Naive thymus-derived CD4-positive, alpha-beta T cell (primary cell): ENCODE results near the gene CRLF2. TPM values are rescaled to one million over a fixed set of nuclear protein-coding genes. Genes with fewer than 3 reads are reported as not detected.
A peak's percentile ranks its signal among the peaks of the same experiment; 100 is the strongest.
"Not testable (repeated sequence)": the region's sequence is repeated elsewhere in the genome, so short reads cannot be mapped to it uniquely, and the experiment has no call there.

Experiments used
- ATAC-seq: fragments of 150-1000 bp; cut with Tn5 transposase; 2 replicates; pipeline ENCODE4 v1.10.0; 2021; ENCODE audit warnings: mild to moderate bottlenecking, moderate library complexity
- CTCF ChIA-PET: fragments of 350-600 bp; sonication (Branson Sonifier 250); formaldehyde crosslinking; loops from one replicate; lab custom pipeline; 2021; ENCODE audit warnings: antibody characterized with exemption; lab: Charles Lee
- POLR2A ChIA-PET: fragments of 350-600 bp; sonication (Branson Sonifier 250); formaldehyde crosslinking; loops from one replicate; lab custom pipeline; 2021; ENCODE audit warnings: antibody characterized with exemption, inconsistent platforms; lab: Charles Lee
- DNase-seq, 9 donors: peaks; one replicate each; pipeline versions ENCODE4 v3.0.0 to v3.0.0-alpha.2; 2020 to 2022; ENCODE audit warnings: mixed read lengths in 1 of 9
- H3K27ac ChIP-seq: one replicate; pipeline ENCODE4 v1.7.0; 2013; ENCODE audit warnings: mild to moderate bottlenecking, low read depth, low read length, moderate library complexity
- H3K27me3 ChIP-seq, 2 donors: one replicate each; pipeline ENCODE4 v1.7.0; 2013; ENCODE audit warnings: low read length in 2 of 2, mild to moderate bottlenecking in 2 of 2, moderate library complexity in 2 of 2; ENCODE audit not compliant: control insufficient read depth in 2 of 2, insufficient read depth in 2 of 2
- H3K36me3 ChIP-seq, 3 experiments: 1 replicate in 2 of 3; 2 replicates in 1 of 3; pipeline ENCODE4 v1.7.0; 2013; ENCODE audit warnings: low read length in 3 of 3, mild to moderate bottlenecking in 3 of 3, moderate library complexity in 1 of 3; ENCODE audit not compliant: insufficient read depth in 3 of 3, control insufficient read depth in 2 of 3
- H3K4me1 ChIP-seq, 2 donors: one replicate each; pipeline ENCODE4 v1.7.0; 2013; ENCODE audit warnings: low read length in 2 of 2, mild to moderate bottlenecking in 2 of 2, moderate library complexity in 1 of 2; ENCODE audit not compliant: control insufficient read depth in 2 of 2, insufficient read depth in 2 of 2
- H3K4me3 ChIP-seq: 2 replicates; pipeline ENCODE4 v1.7.0; 2013; ENCODE audit warnings: mild to moderate bottlenecking, low read length
- H3K9me3 ChIP-seq, 3 experiments: 1 replicate in 2 of 3; 2 replicates in 1 of 3; pipeline ENCODE4 v1.7.0; 2013; ENCODE audit warnings: low read length in 3 of 3; ENCODE audit not compliant: control insufficient read depth in 2 of 3
- H3K27ac Mint-ChIP-seq, 9 donors: one replicate each; pipeline ENCODE4 v1.8.0; 2020 to 2022; ENCODE audit warnings: mixed read lengths in 9 of 9, mild to moderate bottlenecking in 8 of 9, moderate library complexity in 5 of 9, inconsistent platforms in 2 of 9
- H3K27me3 Mint-ChIP-seq, 5 donors: one replicate each; pipeline ENCODE4 v1.8.0; 2021 to 2022; ENCODE audit warnings: mixed read lengths in 5 of 5, mild to moderate bottlenecking in 1 of 5
- H3K36me3 Mint-ChIP-seq, 5 donors: one replicate each; pipeline ENCODE4 v1.8.0; 2020 to 2022; ENCODE audit warnings: mixed read lengths in 5 of 5, mild to moderate bottlenecking in 3 of 5, inconsistent platforms in 1 of 5
- H3K4me1 Mint-ChIP-seq, 7 donors: one replicate each; pipeline ENCODE4 v1.8.0; 2020 to 2022; ENCODE audit warnings: mixed read lengths in 7 of 7, mild to moderate bottlenecking in 3 of 7, inconsistent platforms in 1 of 7
- H3K4me3 Mint-ChIP-seq, 10 donors: one replicate each; pipeline ENCODE4 v1.8.0; 2020 to 2022; ENCODE audit warnings: mild to moderate bottlenecking in 10 of 10, mixed read lengths in 10 of 10, moderate library complexity in 6 of 10, inconsistent platforms in 2 of 10
- H3K9me3 Mint-ChIP-seq, 11 donors: one replicate each; pipeline ENCODE4 v1.8.0; 2020 to 2022; ENCODE audit warnings: mixed read lengths in 11 of 11, mild to moderate bottlenecking in 4 of 11, inconsistent platforms in 1 of 11, moderate library complexity in 1 of 11
- intact Hi-C, 2 donors: fragments of 100-400 bp; cut with micrococcal nuclease; formaldehyde crosslinking; loops; one replicate each; pipeline ENCODE4 v1.15.1; 2023
- polyA plus RNA-seq, 2 donors: library from polyadenylated mRNA; unstranded; fragments of 300-500 nt; fragmentation: Illumina TruSeq; gene quantifications; one replicate each; pipeline ENCODE4 v1.2.3, GENCODE V29; 2021
- total RNA-seq, 6 experiments: library from RNA in 5 of 6; stranded (reverse) in 5 of 6; gene quantifications; 1 replicate in 5 of 6; 2 replicates in 1 of 6; pipeline ENCODE4 v1.2.3 and lab custom pipeline; 2021 to 2026

CRLF2 gene
- total RNA-seq (1 to 10 TPM in 1 of 5 experiments, under 1 TPM in 2, not detected in 2; 0.40 to 7.3 (median 0.98) TPM), polyA plus RNA-seq (under 1 TPM in 1 of 2 donors, not detected in 1; 0.19 TPM), total RNA-seq (lab: John Stamatoyannopoulos, UW) (0.40 reads per million)

GRCh38 chrX:1212532-1212931 is at the start of gene CRLF2:
Gene CRLF2 (minus strand): TSS chrX:1212649. CDS start chrX:1212634, 15 bp downstream.
- ATAC-seq (peak; percentile 65), DNase-seq (peak in 2 of 9 donors; percentile 12 to 36)
- Mint-ChIP-seq H3K36me3 (peaks cover 0 to 30% (median 0%) of the 10 kb centered on the region in 5 donors), H3K27ac (peak within 1 kb of the TSS in 7 of 9 donors; percentile 14 to 97 (median 54)), H3K4me3 (peak within 1 kb of the TSS; percentile 55 to 88 (median 76)), H3K9me3 (peaks cover 0 to 15% (median 0%) of the 10 kb centered on the region in 11 donors), H3K27me3 (peaks cover 0 to 9% (median 5%) of the 10 kb centered on the region in 5 donors), H3K4me1 (peaks cover 19 to 50% (median 37%) of the 10 kb centered on the region in 7 donors)
- intact Hi-C loops, result no loop called here
- no peaks in the 10 kb centered on the region for H3K27me3 ChIP-seq
- no peak within 1 kb of the TSS for H3K27ac ChIP-seq
- ChIA-PET POLR2A (no interaction called here), CTCF (no interaction called here)
- peaks cover 4 to 6% of the 10 kb centered on the region in 2 donors for H3K4me1 ChIP-seq
- H3K36me3 ChIP-seq, result no peaks in the 10 kb centered on the region
- H3K4me3 ChIP-seq, result no peak within 1 kb of the TSS
- H3K9me3 ChIP-seq, result no peaks in the 10 kb centered on the region

GRCh38 chrX:1261771-1262170 is 49.3 kb upstream of the CRLF2 start:
- H3K36me3 Mint-ChIP-seq, DNase-seq, H3K27me3 Mint-ChIP-seq, H3K4me3 ChIP-seq, POLR2A ChIA-PET, H3K27ac Mint-ChIP-seq, H3K4me1 Mint-ChIP-seq, H3K4me1 ChIP-seq, H3K9me3 Mint-ChIP-seq, H3K36me3 ChIP-seq, CTCF ChIA-PET, ATAC-seq, H3K4me3 Mint-ChIP-seq, H3K27ac ChIP-seq, H3K9me3 ChIP-seq, H3K27me3 ChIP-seq, intact Hi-C loops: not testable (repeated sequence)

GRCh38 chrX:1261285-1261684 is 48.8 kb upstream of the CRLF2 start:
- no peak for DNase-seq
- intact Hi-C loops, result no loop called here
- no peaks in the 10 kb centered on the region for H3K4me1 ChIP-seq
- no peak overlapping the region for H3K27ac ChIP-seq
- H3K4me1 Mint-ChIP-seq, result peaks cover 0 to 2% (median 0%) of the 10 kb centered on the region in 7 donors
- no peak for ATAC-seq
- POLR2A ChIA-PET, result no interaction called here
- no peaks in the 10 kb centered on the region for H3K27me3 Mint-ChIP-seq
- H3K36me3 ChIP-seq, result no peaks in the 10 kb centered on the region
- no peaks in the 10 kb centered on the region for H3K9me3 ChIP-seq
- H3K36me3 Mint-ChIP-seq, result no peaks in the 10 kb centered on the region
- CTCF ChIA-PET, result no interaction called here
- H3K27me3 ChIP-seq, result no peaks in the 10 kb centered on the region
- peaks cover 0 to 6% (median 0%) of the 10 kb centered on the region in 11 donors for H3K9me3 Mint-ChIP-seq
- no peak overlapping the region for H3K4me3 ChIP-seq
- no peak overlapping the region for H3K4me3 Mint-ChIP-seq
- H3K27ac Mint-ChIP-seq, result no peak overlapping the region

GRCh38 chrX:1252861-1253260 is 40.4 kb upstream of the CRLF2 start:
- peaks cover 6 to 23% (median 20%) of the 10 kb centered on the region in 7 donors for H3K4me1 Mint-ChIP-seq
- no peak overlapping the region for H3K4me3 Mint-ChIP-seq
- Histone ChIP-seq H3K4me3 (no peak overlapping the region), H3K27me3 (no peaks in the 10 kb centered on the region), H3K36me3 (no peaks in the 10 kb centered on the region), H3K27ac (no peak overlapping the region), H3K9me3 (no peaks in the 10 kb centered on the region), H3K4me1 (peaks cover 6 to 18% of the 10 kb centered on the region in 2 donors)
- POLR2A ChIA-PET, result no interaction called here
- H3K27ac Mint-ChIP-seq, result peak overlapping the region in 1 of 9 donors; percentile 18
- no peak for ATAC-seq
- H3K9me3 Mint-ChIP-seq, result peaks cover 2 to 21% (median 9%) of the 10 kb centered on the region in 11 donors
- CTCF ChIA-PET, result no interaction called here
- peaks cover 0 to 13% (median 6%) of the 10 kb centered on the region in 5 donors for H3K36me3 Mint-ChIP-seq
- no peak for DNase-seq
- H3K27me3 Mint-ChIP-seq, result no peaks in the 10 kb centered on the region
- intact Hi-C loops, result no loop called here

- H3K4me1 ChIP-seq, result peaks cover 6 to 18% of the 10 kb centered on the region in 2 donors
- H3K27me3 Mint-ChIP-seq, result peaks cover 0 to 2% (median 0%) of the 10 kb centered on the region in 5 donors
These were observed 36.8 kb upstream of the CRLF2 start for GRCh38 chrX:1249101-1249887.

GRCh38 chrX:1248331-1249061 is 36.0 kb upstream of the CRLF2 start:
- Histone ChIP-seq H3K36me3 (no peaks in the 10 kb centered on the region), H3K4me3 (peak overlapping the region; percentile 66), H3K27ac (peak overlapping the region; percentile 65), H3K4me1 (peaks cover 6 to 18% of the 10 kb centered on the region in 2 donors), H3K9me3 (no peaks in the 10 kb centered on the region), H3K27me3 (no peaks in the 10 kb centered on the region)
- peak; percentile 51 for ATAC-seq
- CTCF ChIA-PET, result no interaction called here
- H3K4me1 Mint-ChIP-seq, result peaks cover 6 to 39% (median 33%) of the 10 kb centered on the region in 7 donors
- DNase-seq, result peak in 3 of 9 donors; percentile 25 to 48 (median 35)
- H3K9me3 Mint-ChIP-seq, result peaks cover under 1 to 15% (median 5%) of the 10 kb centered on the region in 11 donors
- POLR2A ChIA-PET, result no interaction called here
- intact Hi-C loops, result loop anchor here (1.0 to 5.0 kb wide), 11 partner anchors 20 to 1382 kb away; partner anchors contain the start of genes AKAP17A (in 1 of the 2), ASMTL (in 1 of the 2), CSF2RA (in 1 of the 2) and GTPBP6 (in 1 of the 2)
- H3K27ac Mint-ChIP-seq, result peak overlapping the region in 7 of 9 donors; percentile 76 to 95 (median 91)
- H3K36me3 Mint-ChIP-seq, result peaks cover 0 to 8% (median under 1%) of the 10 kb centered on the region in 5 donors
- H3K4me3 Mint-ChIP-seq, result peak overlapping the region in 8 of 10 donors; percentile 39 to 79 (median 70)
- peaks cover 0 to 2% (median 0%) of the 10 kb centered on the region in 5 donors for H3K27me3 Mint-ChIP-seq

More at GRCh38 chrX:1249101-1249887, 36.8 kb upstream of the CRLF2 start:
- POLR2A ChIA-PET, result no interaction called here
- H3K4me3 ChIP-seq, result peak overlapping the region; percentile 66
- DNase-seq, result peak in 8 of 9 donors; percentile 30 to 69 (median 58)
- no peaks in the 10 kb centered on the region for H3K9me3 ChIP-seq
- CTCF ChIA-PET, result no interaction called here
- peaks cover 0 to 13% (median 6%) of the 10 kb centered on the region in 5 donors for H3K36me3 Mint-ChIP-seq
- peaks cover 2 to 21% (median 9%) of the 10 kb centered on the region in 11 donors for H3K9me3 Mint-ChIP-seq
- peak overlapping the region; percentile 40 to 95 (median 91) for H3K27ac Mint-ChIP-seq
- H3K27me3 ChIP-seq, result no peaks in the 10 kb centered on the region
- H3K27ac ChIP-seq, result peak overlapping the region; percentile 65
- H3K4me1 Mint-ChIP-seq, result peaks cover 6 to 33% (median 27%) of the 10 kb centered on the region in 7 donors
- intact Hi-C loops, result loop anchor here (1.0 to 5.0 kb wide), 11 partner anchors 20 to 1381 kb away; partner anchors contain the start of genes AKAP17A (in 1 of the 2), ASMTL (in 1 of the 2), CSF2RA (in 1 of the 2) and GTPBP6 (in 1 of the 2)
- peak overlapping the region; percentile 62 to 79 (median 70) for H3K4me3 Mint-ChIP-seq
- no peaks in the 10 kb centered on the region for H3K36me3 ChIP-seq
- ATAC-seq, result peak; percentile 85
